ENCODE data around the gene KRT82. TPM values are rescaled to one million over a fixed set of nuclear protein-coding genes. Genes with fewer than 3 reads are reported as not detected.

Gene KRT82
- total and polyA plus RNA-seq, 4 experiments from 2014 or later, result not detected

GRCh38 chr12:52404951-52405350 lies 1.2 kb downstream of the KRT82 start:
- no peaks in the 10 kb centered on the region for H3K36me3 Mint-ChIP-seq
- intact Hi-C loops (cut with micrococcal nuclease), result no loop called here

GRCh38 chr12:52403561-52403960 lies 2.6 kb downstream of the KRT82 start:
- intact Hi-C loops (cut with micrococcal nuclease), result no loop called here
- Mint-ChIP-seq H3K4me3 (no peak overlapping the region), H3K27me3 (peaks cover 3 to 23% of the 10 kb centered on the region in 2 donors), H3K9me3 (no peaks in the 10 kb centered on the region), H3K36me3 (no peaks in the 10 kb centered on the region), H3K4me1 (peaks cover 0 to 2% (median 0%) of the 10 kb centered on the region in 4 donors), H3K27ac (no peak overlapping the region)
- Histone ChIP-seq H3K36me3 (ENCODE audit: insufficient read depth, low read length) (no peaks in the 10 kb centered on the region), H3K4me3 (ENCODE audit: low read length in 2 of 2) (no peak overlapping the region), H3K4me1 (ENCODE audit: insufficient read depth, low read length) (no peaks in the 10 kb centered on the region), H3K27me3 (ENCODE audit: insufficient read depth, low read length) (no peaks in the 10 kb centered on the region), H3K27ac (ENCODE audit: low read depth, low read length) (no peak overlapping the region), H3K9me3 (ENCODE audit: control insufficient read depth in 1 of 2, low read length in 2 of 2) (no peaks in the 10 kb centered on the region)
- DNase-seq, result no peak
- ChIA-PET CTCF (ENCODE audit: partially characterized antibody) (no interaction called here), POLR2A (ENCODE audit: partially characterized antibody) (no interaction called here)

More at GRCh38 chr12:52404951-52405350, 1.2 kb downstream of the KRT82 start:
- Histone ChIP-seq H3K4me1 (ENCODE audit: insufficient read depth, low read length) (no peaks in the 10 kb centered on the region), H3K27ac (ENCODE audit: low read depth, low read length) (no peak overlapping the region), H3K9me3 (ENCODE audit: control insufficient read depth in 1 of 2, low read length in 2 of 2) (no peaks in the 10 kb centered on the region), H3K36me3 (ENCODE audit: insufficient read depth, low read length) (no peaks in the 10 kb centered on the region), H3K27me3 (ENCODE audit: insufficient read depth, low read length) (no peaks in the 10 kb centered on the region), H3K4me3 (ENCODE audit: low read length in 2 of 2) (no peak overlapping the region)
- CTCF ChIA-PET (ENCODE audit: partially characterized antibody), result interaction anchor here (0.9 kb wide), 1 partner anchor 27 kb away, joined by 3 read pairs; no protein-coding TSS in a partner anchor
- POLR2A ChIA-PET (ENCODE audit: partially characterized antibody), result no interaction called here
- no peak for DNase-seq
- Mint-ChIP-seq H3K4me3 (no peak overlapping the region), H3K4me1 (no peaks in the 10 kb centered on the region), H3K27ac (no peak overlapping the region), H3K27me3 (peaks cover 4 to 18% of the 10 kb centered on the region in 2 donors), H3K9me3 (no peaks in the 10 kb centered on the region)

- Mint-ChIP-seq H3K27me3 (peaks cover 2 to 22% of the 10 kb centered on the region in 2 donors), H3K4me1 (peaks cover 0 to 2% (median 0%) of the 10 kb centered on the region in 4 donors), H3K36me3 (no peaks in the 10 kb centered on the region), H3K4me3 (no peak overlapping the region), H3K27ac (no peak overlapping the region), H3K9me3 (no peaks in the 10 kb centered on the region)
- no peaks in the 10 kb centered on the region for H3K36me3 ChIP-seq (ENCODE audit: insufficient read depth, low read length)
- ChIA-PET POLR2A (ENCODE audit: partially characterized antibody) (no interaction called here), CTCF (ENCODE audit: partially characterized antibody) (no interaction called here)
- intact Hi-C loops (cut with micrococcal nuclease), result no loop called here
- no peaks in the 10 kb centered on the region for H3K4me1 ChIP-seq (ENCODE audit: insufficient read depth, low read length)
- H3K9me3 ChIP-seq (ENCODE audit: control insufficient read depth in 1 of 2, low read length in 2 of 2), result no peaks in the 10 kb centered on the region
- H3K4me3 ChIP-seq (ENCODE audit: low read length in 2 of 2), result no peak overlapping the region
- no peak for DNase-seq
- H3K27me3 ChIP-seq (ENCODE audit: insufficient read depth, low read length), result no peaks in the 10 kb centered on the region
- H3K27ac ChIP-seq (ENCODE audit: low read depth, low read length), result no peak overlapping the region
Measured at GRCh38 chr12:52402873-52403540, 3.1 kb downstream of the KRT82 start.

- H3K4me1 ChIP-seq (ENCODE audit: insufficient read depth, low read length), result no peaks in the 10 kb centered on the region
- peaks cover 0 to 2% (median 0%) of the 10 kb centered on the region in 4 donors for H3K4me1 Mint-ChIP-seq
- CTCF ChIA-PET (ENCODE audit: partially characterized antibody), result interaction anchor here (1.4 kb wide), 1 partner anchor 377 kb away, joined by 5 read pairs; no protein-coding TSS in a partner anchor
- peak overlapping the region in 1 of 7 donors; percentile 53 for H3K27ac Mint-ChIP-seq
- H3K4me3 Mint-ChIP-seq, result no peak overlapping the region
- H3K4me3 ChIP-seq (ENCODE audit: low read length in 2 of 2), result no peak overlapping the region
- H3K36me3 ChIP-seq (ENCODE audit: insufficient read depth, low read length), result no peaks in the 10 kb centered on the region
- H3K36me3 Mint-ChIP-seq, result no peaks in the 10 kb centered on the region
- no peak for DNase-seq
- intact Hi-C loops (cut with micrococcal nuclease), result no loop called here
- peaks cover 0 to 22% of the 10 kb centered on the region in 2 donors for H3K27me3 Mint-ChIP-seq
- H3K27ac ChIP-seq (ENCODE audit: low read depth, low read length), result no peak overlapping the region
- H3K27me3 ChIP-seq (ENCODE audit: insufficient read depth, low read length), result no peaks in the 10 kb centered on the region
- H3K9me3 ChIP-seq (ENCODE audit: control insufficient read depth in 1 of 2, low read length in 2 of 2), result no peaks in the 10 kb centered on the region
- H3K9me3 Mint-ChIP-seq, result no peaks in the 10 kb centered on the region
- POLR2A ChIA-PET (ENCODE audit: partially characterized antibody), result no interaction called here
Measured at GRCh38 chr12:52402377-52402776, 3.8 kb downstream of the KRT82 start.

- Mint-ChIP-seq H3K4me1 (peaks cover 0 to 2% (median 0%) of the 10 kb centered on the region in 4 donors), H3K4me3 (no peak overlapping the region), H3K9me3 (no peaks in the 10 kb centered on the region), H3K27me3 (peaks cover 0 to 22% of the 10 kb centered on the region in 2 donors), H3K36me3 (no peaks in the 10 kb centered on the region), H3K27ac (no peak overlapping the region)
- Histone ChIP-seq H3K36me3 (ENCODE audit: insufficient read depth, low read length) (no peaks in the 10 kb centered on the region), H3K27ac (ENCODE audit: low read depth, low read length) (no peak overlapping the region), H3K9me3 (ENCODE audit: control insufficient read depth in 1 of 2, low read length in 2 of 2) (no peaks in the 10 kb centered on the region), H3K27me3 (ENCODE audit: insufficient read depth, low read length) (no peaks in the 10 kb centered on the region), H3K4me3 (ENCODE audit: low read length in 2 of 2) (no peak overlapping the region), H3K4me1 (ENCODE audit: insufficient read depth, low read length) (no peaks in the 10 kb centered on the region)
- ChIA-PET CTCF (ENCODE audit: partially characterized antibody) (interaction anchor here (1.4 kb wide), 1 partner anchor 377 kb away, joined by 5 read pairs; no protein-coding TSS in a partner anchor), POLR2A (ENCODE audit: partially characterized antibody) (no interaction called here)
- intact Hi-C loops (cut with micrococcal nuclease), result no loop called here
- DNase-seq, result no peak
Measured at GRCh38 chr12:52401926-52402325, 4.2 kb downstream of the KRT82 start.

- no peaks in the 10 kb centered on the region for H3K27me3 ChIP-seq (ENCODE audit: insufficient read depth, low read length)
- H3K4me1 ChIP-seq (ENCODE audit: insufficient read depth, low read length), result no peaks in the 10 kb centered on the region
- no peaks in the 10 kb centered on the region for H3K9me3 ChIP-seq (ENCODE audit: control insufficient read depth in 1 of 2, low read length in 2 of 2)
- H3K27ac Mint-ChIP-seq, result no peak overlapping the region
- POLR2A ChIA-PET (ENCODE audit: partially characterized antibody), result no interaction called here
- intact Hi-C loops (cut with micrococcal nuclease), result no loop called here
- H3K27me3 Mint-ChIP-seq, result peaks cover 0 to 22% of the 10 kb centered on the region in 2 donors
- CTCF ChIA-PET (ENCODE audit: partially characterized antibody), result interaction anchor here (1.4 kb wide), 1 partner anchor 377 kb away, joined by 5 read pairs; no protein-coding TSS in a partner anchor
- H3K27ac ChIP-seq (ENCODE audit: low read depth, low read length), result no peak overlapping the region
- peaks cover 0 to 2% (median 0%) of the 10 kb centered on the region in 4 donors for H3K4me1 Mint-ChIP-seq
- H3K9me3 Mint-ChIP-seq, result no peaks in the 10 kb centered on the region
- no peak overlapping the region for H3K4me3 Mint-ChIP-seq
- no peaks in the 10 kb centered on the region for H3K36me3 Mint-ChIP-seq
- no peaks in the 10 kb centered on the region for H3K36me3 ChIP-seq (ENCODE audit: insufficient read depth, low read length)
- no peak overlapping the region for H3K4me3 ChIP-seq (ENCODE audit: low read length in 2 of 2)
- no peak for DNase-seq
Measured at GRCh38 chr12:52401526-52401925, 4.6 kb downstream of the KRT82 start.

GRCh38 chr12:52400906-52401305 lies 5.2 kb downstream of the KRT82 start:
- H3K4me1 ChIP-seq (ENCODE audit: insufficient read depth, low read length), result no peaks in the 10 kb centered on the region
- CTCF ChIA-PET (ENCODE audit: partially characterized antibody), result interaction anchor here (1.4 kb wide), 1 partner anchor 376 kb away, joined by 5 read pairs; no protein-coding TSS in a partner anchor
- H3K27me3 ChIP-seq (ENCODE audit: insufficient read depth, low read length), result no peaks in the 10 kb centered on the region
- POLR2A ChIA-PET (ENCODE audit: partially characterized antibody), result no interaction called here
- no peak for DNase-seq
- intact Hi-C loops (cut with micrococcal nuclease), result no loop called here
- H3K4me3 ChIP-seq (ENCODE audit: low read length in 2 of 2), result no peak overlapping the region
- no peak overlapping the region for H3K4me3 Mint-ChIP-seq
- no peak overlapping the region for H3K27ac Mint-ChIP-seq
- no peak overlapping the region for H3K27ac ChIP-seq (ENCODE audit: low read depth, low read length)
- peaks cover 0 to 22% of the 10 kb centered on the region in 2 donors for H3K27me3 Mint-ChIP-seq
- no peaks in the 10 kb centered on the region for H3K36me3 Mint-ChIP-seq
- no peaks in the 10 kb centered on the region for H3K9me3 ChIP-seq (ENCODE audit: control insufficient read depth in 1 of 2, low read length in 2 of 2)
- H3K9me3 Mint-ChIP-seq, result no peaks in the 10 kb centered on the region
- peaks cover 0 to 2% (median 0%) of the 10 kb centered on the region in 4 donors for H3K4me1 Mint-ChIP-seq
- no peaks in the 10 kb centered on the region for H3K36me3 ChIP-seq (ENCODE audit: insufficient read depth, low read length)

Measured in CD4-positive, alpha-beta memory T cell (primary cell).